SU-DHL-6 (cell line): ENCODE results near the gene PRRC2A.

Experiments used
- H2AFZ ChIP-seq: fragments of 200-600 bp; sonication (generic); 2 replicates; pipeline ENCODE4 v1.6.1; 2014; ENCODE audit warnings: low read depth, mild to moderate bottlenecking, moderate library complexity, mixed read lengths, antibody characterized with exemption, low read length; ENCODE audit not compliant: severe bottlenecking
- H3F3A ChIP-seq: fragments of 200-600 bp; shearing (Covaris generic); 2 replicates; pipeline ENCODE4 v1.6.0; 2016; ENCODE audit warnings: antibody characterized with exemption, mild to moderate bottlenecking; ENCODE audit not compliant: insufficient read depth
- H3K27ac ChIP-seq: fragments of 200-600 bp; sonication (generic); 2 replicates; pipeline ENCODE4 v1.5.1; 2016; ENCODE audit warnings: low read depth, mild to moderate bottlenecking, low read length, moderate library complexity, mixed read lengths
- H3K27me3 ChIP-seq: fragments of 200-600 bp; sonication (generic), shearing (Covaris generic); 2 replicates; pipeline ENCODE4 v1.6.0; 2014; ENCODE audit warnings: mild to moderate bottlenecking, low read length
- H3K36me3 ChIP-seq: fragments of 200-600 bp; sonication (generic); 2 replicates; pipeline ENCODE4 v1.6.1; 2014; ENCODE audit warnings: mild to moderate bottlenecking, low read length, mixed read lengths
- H3K4me2 ChIP-seq: fragments of 300-600, 200-600 bp; shearing (Covaris generic), sonication (generic); 2 replicates; pipeline ENCODE4 v1.6.0; 2014; ENCODE audit warnings: low read length, low read depth, mild to moderate bottlenecking; ENCODE audit not compliant: poor library complexity, severe bottlenecking
- H3K4me3 ChIP-seq: fragments of 200-600 bp; sonication (generic); 2 replicates; pipeline ENCODE4 v1.5.1; 2014; ENCODE audit warnings: antibody characterized with exemption, low read length, mild to moderate bottlenecking, mixed read lengths; ENCODE audit not compliant: insufficient read depth, poor library complexity, severe bottlenecking
- H3K79me2 ChIP-seq: fragments of 200-600 bp; sonication (generic); 2 replicates; pipeline ENCODE4 v1.6.1; 2014; ENCODE audit warnings: mild to moderate bottlenecking, low read length, moderate library complexity; ENCODE audit not compliant: insufficient read depth
- H3K9ac ChIP-seq: fragments of 200-600 bp; sonication (generic); 2 replicates; pipeline ENCODE4 v1.7.0; 2014; ENCODE audit warnings: mild to moderate bottlenecking, low read length
- H3K9me2 ChIP-seq: fragments of 200-600 bp; sonication (generic); replicated peaks from 2 replicates; pipeline ENCODE4 v1.6.1; 2014; ENCODE audit warnings: low read length; ENCODE audit not compliant: insufficient read depth
- H3K9me3 ChIP-seq: fragments of 200-600 bp; sonication (generic); 2 replicates; pipeline ENCODE4 v1.6.1; 2014; ENCODE audit warnings: low read length, mixed read lengths; ENCODE audit not compliant: insufficient read depth
- H4K20me1 ChIP-seq: fragments of 200-600 bp; sonication (generic); 2 replicates; pipeline ENCODE4 v1.6.1; 2014; ENCODE audit warnings: low read depth, mild to moderate bottlenecking, antibody characterized with exemption, low read length, moderate library complexity, mixed read lengths
- EZH2phosphoT487 ChIP-seq: fragments of 200-600 bp; sonication (generic), shearing (Covaris generic); conservative IDR thresholded peaks from 2 replicates; pipeline ENCODE4 v1.6.1; 2018; ENCODE audit warnings: mild to moderate bottlenecking, antibody characterized with exemption, low read length, moderate library complexity, mixed read lengths
- TF ChIP-seq, protein P1 (sequence below): fragments of 200-600 bp; sonication (generic); IDR thresholded peaks from one replicate; pipeline ENCODE4 v1.5.1; 2017; ENCODE audit warnings: antibody characterized with exemption, mild to moderate bottlenecking, low read length, moderate library complexity; ENCODE audit not compliant: insufficient read depth, poor library complexity, severe bottlenecking

The PRRC2A gene

DNA sequence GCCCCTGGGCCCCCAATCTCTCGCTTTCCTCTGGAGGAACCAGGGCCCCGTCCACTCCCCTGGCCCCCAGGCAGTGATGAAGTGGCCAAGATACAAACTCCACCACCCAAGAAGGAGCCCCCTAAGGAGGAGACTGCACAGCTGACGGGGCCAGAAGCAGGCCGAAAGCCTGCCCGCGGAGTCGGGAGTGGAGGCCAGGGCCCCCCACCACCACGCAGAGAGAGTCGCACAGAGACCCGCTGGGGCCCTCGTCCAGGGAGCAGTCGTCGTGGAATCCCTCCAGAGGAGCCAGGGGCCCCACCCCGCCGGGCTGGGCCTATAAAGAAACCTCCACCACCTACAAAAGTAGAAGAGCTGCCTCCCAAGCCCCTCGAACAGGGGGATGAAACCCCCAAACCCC lies 10.7 kb downstream of the PRRC2A start:
- no peaks in the 10 kb centered on the region for H3K9me2 ChIP-seq

DNA sequence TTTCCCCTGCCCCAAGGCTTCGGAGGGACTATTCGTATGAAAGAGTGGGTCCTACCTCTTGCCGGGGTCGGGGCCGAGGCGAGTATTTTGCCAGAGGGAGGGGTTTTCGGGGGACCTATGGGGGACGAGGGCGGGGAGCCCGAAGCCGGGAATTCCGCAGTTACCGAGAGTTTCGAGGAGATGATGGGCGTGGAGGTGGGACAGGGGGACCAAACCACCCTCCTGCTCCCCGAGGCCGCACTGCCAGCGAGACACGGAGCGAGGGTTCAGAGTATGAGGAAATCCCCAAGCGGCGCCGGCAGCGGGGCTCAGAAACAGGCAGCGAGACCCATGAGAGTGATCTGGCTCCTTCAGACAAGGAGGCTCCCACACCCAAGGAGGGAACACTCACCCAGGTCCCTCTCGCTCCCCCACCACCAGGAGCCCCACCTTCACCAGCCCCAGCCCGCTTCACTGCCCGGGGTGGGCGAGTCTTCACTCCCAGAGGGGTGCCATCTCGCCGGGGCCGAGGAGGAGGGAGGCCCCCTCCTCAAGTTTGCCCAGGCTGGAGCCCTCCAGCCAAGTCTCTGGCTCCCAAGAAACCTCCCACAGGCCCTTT lies 11.3 kb downstream of the PRRC2A start:
- Histone ChIP-seq H3K4me3 (no peak overlapping the region), H4K20me1 (no peaks in the 10 kb centered on the region; the same call in 1 of the 2 replicates), H3K27me3 (no peaks in the 10 kb centered on the region), H3K27ac (no peak overlapping the region), H3F3A (peaks cover 33% of the 10 kb centered on the region), H3K79me2 (peaks cover 11% of the 10 kb centered on the region; the same call in 1 of the 2 replicates), H3K9ac (no peak overlapping the region), H3K4me2 (no peak overlapping the region), H3K36me3 (peaks cover 55% of the 10 kb centered on the region), H3K9me3 (no peaks in the 10 kb centered on the region), H2AFZ (no peak overlapping the region), H3K9me2 (no peaks in the 10 kb centered on the region)
- TF ChIP-seq, protein P1, sequence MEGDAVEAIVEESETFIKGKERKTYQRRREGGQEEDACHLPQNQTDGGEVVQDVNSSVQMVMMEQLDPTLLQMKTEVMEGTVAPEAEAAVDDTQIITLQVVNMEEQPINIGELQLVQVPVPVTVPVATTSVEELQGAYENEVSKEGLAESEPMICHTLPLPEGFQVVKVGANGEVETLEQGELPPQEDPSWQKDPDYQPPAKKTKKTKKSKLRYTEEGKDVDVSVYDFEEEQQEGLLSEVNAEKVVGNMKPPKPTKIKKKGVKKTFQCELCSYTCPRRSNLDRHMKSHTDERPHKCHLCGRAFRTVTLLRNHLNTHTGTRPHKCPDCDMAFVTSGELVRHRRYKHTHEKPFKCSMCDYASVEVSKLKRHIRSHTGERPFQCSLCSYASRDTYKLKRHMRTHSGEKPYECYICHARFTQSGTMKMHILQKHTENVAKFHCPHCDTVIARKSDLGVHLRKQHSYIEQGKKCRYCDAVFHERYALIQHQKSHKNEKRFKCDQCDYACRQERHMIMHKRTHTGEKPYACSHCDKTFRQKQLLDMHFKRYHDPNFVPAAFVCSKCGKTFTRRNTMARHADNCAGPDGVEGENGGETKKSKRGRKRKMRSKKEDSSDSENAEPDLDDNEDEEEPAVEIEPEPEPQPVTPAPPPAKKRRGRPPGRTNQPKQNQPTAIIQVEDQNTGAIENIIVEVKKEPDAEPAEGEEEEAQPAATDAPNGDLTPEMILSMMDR, result no peak
- TF ChIP-seq EZH2phosphoT487, result no peak

More for the DNA sequence above, 10.7 kb downstream of the PRRC2A start:
- Histone ChIP-seq H3F3A (peaks cover 27% of the 10 kb centered on the region), H3K79me2 (peaks cover 17% of the 10 kb centered on the region), H3K27me3 (no peaks in the 10 kb centered on the region), H3K9ac (no peak overlapping the region), H3K36me3 (peaks cover 56% of the 10 kb centered on the region), H3K4me3 (no peak overlapping the region), H2AFZ (no peak overlapping the region), H3K27ac (no peak overlapping the region), H4K20me1 (no peaks in the 10 kb centered on the region; the same call in 1 of the 2 replicates), H3K4me2 (no peak overlapping the region), H3K9me3 (no peaks in the 10 kb centered on the region)
- TF ChIP-seq, protein P1, result no peak

DNA sequence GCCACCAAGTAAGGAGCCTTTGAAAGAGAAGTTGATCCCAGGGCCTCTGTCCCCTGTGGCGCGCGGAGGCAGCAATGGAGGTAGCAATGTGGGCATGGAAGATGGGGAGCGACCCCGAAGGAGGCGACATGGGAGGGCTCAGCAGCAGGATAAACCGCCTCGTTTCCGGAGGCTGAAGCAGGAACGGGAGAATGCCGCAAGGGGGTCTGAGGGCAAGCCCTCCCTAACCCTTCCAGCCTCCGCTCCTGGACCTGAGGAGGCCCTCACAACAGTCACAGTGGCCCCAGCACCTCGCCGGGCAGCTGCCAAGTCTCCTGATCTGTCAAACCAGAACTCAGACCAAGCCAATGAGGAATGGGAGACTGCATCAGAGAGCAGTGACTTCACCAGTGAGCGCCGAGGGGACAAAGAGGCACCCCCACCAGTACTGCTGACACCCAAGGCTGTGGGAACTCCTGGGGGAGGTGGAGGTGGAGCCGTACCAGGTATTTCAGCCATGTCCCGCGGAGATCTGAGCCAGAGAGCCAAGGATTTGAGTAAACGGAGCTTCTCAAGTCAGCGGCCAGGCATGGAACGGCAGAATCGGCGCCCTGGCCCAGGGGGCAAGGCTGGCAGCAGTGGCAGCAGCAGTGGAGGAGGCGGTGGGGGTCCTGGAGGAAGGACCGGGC lies 11.9 kb downstream of the PRRC2A start:
- H3K9me3 ChIP-seq, result no peaks in the 10 kb centered on the region
- H3K4me2 ChIP-seq, result no peak overlapping the region
- peaks cover 51% of the 10 kb centered on the region for H3K36me3 ChIP-seq
- TF ChIP-seq, protein P1, result no peak
- no peaks in the 10 kb centered on the region; the same call in 1 of the 2 replicates for H4K20me1 ChIP-seq
- no peak overlapping the region for H3K4me3 ChIP-seq
- H2AFZ ChIP-seq, result no peak overlapping the region
- H3K79me2 ChIP-seq, result 0 out of 2 replicates have a peak, but pooled peaks cover 5% of the 10 kb centered on the region
- peaks cover 37% of the 10 kb centered on the region for H3F3A ChIP-seq
- no peak overlapping the region for H3K27ac ChIP-seq
- H3K9ac ChIP-seq, result no peak overlapping the region
- no peaks in the 10 kb centered on the region for H3K27me3 ChIP-seq
- no peaks in the 10 kb centered on the region for H3K9me2 ChIP-seq
